Smooth muscle cell (in vitro differentiated cells): ENCODE data around the gene CDH26. TPM values are rescaled to one million over a fixed set of nuclear protein-coding genes. Genes with fewer than 3 reads are reported as not detected.

Experiments used
- DNase-seq: peaks from one replicate; lab custom pipeline; 2025; ENCODE audit not compliant: unreplicated experiment; lab: John Stamatoyannopoulos, UW
- H2AFZ ChIP-seq: fragments of 200-600 bp; sonication (generic); 2 replicates; pipeline ENCODE4 v1.6.0; 2016; ENCODE audit warnings: antibody characterized with exemption, low read depth, mild to moderate bottlenecking
- H3F3A ChIP-seq: fragments of 200-600 bp; sonication (generic); 2 replicates; pipeline ENCODE4 v1.6.0; 2017; ENCODE audit warnings: antibody characterized with exemption, low read depth
- H3K27ac ChIP-seq: fragments of 200-600 bp; sonication (generic); 2 replicates; pipeline ENCODE4 v1.5.1; 2016; ENCODE audit warnings: low read depth, mild to moderate bottlenecking
- H3K27me3 ChIP-seq: fragments of 200-600 bp; sonication (generic); 2 replicates; pipeline ENCODE4 v1.6.1; 2016; ENCODE audit warnings: low read depth, mild to moderate bottlenecking
- H3K36me3 ChIP-seq: fragments of 200-600 bp; sonication (generic); 2 replicates; pipeline ENCODE4 v1.5.1; 2016; ENCODE audit warnings: low read depth
- H3K4me1 ChIP-seq: fragments of 200-600 bp; sonication (generic); 2 replicates; pipeline ENCODE4 v1.5.1; 2016; ENCODE audit warnings: low read depth
- H3K4me2 ChIP-seq: fragments of 200-600 bp; sonication (generic); 2 replicates; pipeline ENCODE4 v1.6.0; 2016; ENCODE audit warnings: mild to moderate bottlenecking
- H3K4me3 ChIP-seq: fragments of 200-600 bp; sonication (generic); 2 replicates; pipeline ENCODE4 v1.5.1; 2016; ENCODE audit warnings: mild to moderate bottlenecking
- H3K79me2 ChIP-seq: fragments of 200-600 bp; sonication (generic); 2 replicates; pipeline ENCODE4 v1.6.0; 2016; ENCODE audit warnings: low read depth, mild to moderate bottlenecking
- H3K9ac ChIP-seq: fragments of 200-600 bp; sonication (generic); 2 replicates; pipeline ENCODE4 v1.6.0; 2016; ENCODE audit warnings: low read depth
- H3K9me3 ChIP-seq: fragments of 200-600 bp; sonication (generic); replicated peaks from 2 replicates; pipeline ENCODE4 v1.5.1; 2016; ENCODE audit warnings: low read depth
- H4K20me1 ChIP-seq: fragments of 200-600 bp; sonication (generic); 2 replicates; pipeline ENCODE4 v1.6.0; 2016; ENCODE audit warnings: low read depth
- CTCF ChIP-seq: fragments of 200-600 bp; sonication (generic); IDR thresholded peaks from 2 replicates; pipeline ENCODE4 v1.5.1; 2017; ENCODE audit warnings: borderline replicate concordance, mild to moderate bottlenecking, antibody characterized with exemption; ENCODE audit not compliant: insufficient read depth, poor library complexity, severe bottlenecking
- whole genome bisulfite sequencing: methylation state at CpG from one replicate; pipeline ENCODE4 v1.1.7; 2016; ENCODE audit warnings: low lambda C conversion rate; 5-methylcytosine and 5-hydroxymethylcytosine counted together
- polyA plus RNA-seq: library from polyadenylated mRNA; unstranded; fragments of >200 nt; fragmentation: Nextera tagmentation; extraction: Ambion mirVana; gene quantifications from 2 replicates; pipeline ENCODE4 v1.2.1, GENCODE V29; 2016
- total RNA-seq: library from RNA; depleted of rRNA; stranded (reverse); fragments of >200 nt; gene quantifications from 2 replicates; pipeline ENCODE4 v1.2.3, GENCODE V29; 2014

Gene CDH26
- total and polyA plus RNA-seq, 2 experiments from 2014 or later = 0.18 to 1.2 TPM

- Histone ChIP-seq H4K20me1 (no peaks in the 10 kb centered on the region), H3K27me3 (no peaks in the 10 kb centered on the region), H3F3A (no peaks in the 10 kb centered on the region), H3K27ac (no peak overlapping the region), H3K4me2 (no peak overlapping the region), H3K9me3 (no peaks in the 10 kb centered on the region), H3K36me3 (no peaks in the 10 kb centered on the region), H3K79me2 (no peaks in the 10 kb centered on the region), H3K9ac (no peak overlapping the region), H3K4me3 (no peak overlapping the region), H2AFZ (no peak overlapping the region), H3K4me1 (peaks cover 11% of the 10 kb centered on the region)
- DNase-seq = no peak
- TF ChIP-seq CTCF = no peak
- 77% methylated on average over 17 of the region's 17 CpGs for whole genome bisulfite sequencing
These were observed 53.6 kb downstream of the CDH26 start for GRCh38 chr20:60011512-60012507.

GRCh38 chr20:60013296-60014139 lies 55.3 kb downstream of the CDH26 start:
- H3K27ac ChIP-seq = peak overlapping the region; percentile 97
- H3F3A ChIP-seq = no peaks in the 10 kb centered on the region
- H3K36me3 ChIP-seq = no peaks in the 10 kb centered on the region
- H3K79me2 ChIP-seq = no peaks in the 10 kb centered on the region
- H3K27me3 ChIP-seq = no peaks in the 10 kb centered on the region
- H3K4me1 ChIP-seq = peaks cover 11% of the 10 kb centered on the region
- H3K9ac ChIP-seq = peak overlapping the region; percentile 62
- peak overlapping the region; percentile 79 for H3K4me2 ChIP-seq
- H4K20me1 ChIP-seq = no peaks in the 10 kb centered on the region
- H2AFZ ChIP-seq = peak overlapping the region; percentile 51
- 30% methylated on average over 3 of the region's 3 CpGs for WGBS
- H3K9me3 ChIP-seq = no peaks in the 10 kb centered on the region
- DNase-seq = no peak
- TF ChIP-seq CTCF = no peak
- no peak overlapping the region for H3K4me3 ChIP-seq

- Histone ChIP-seq H3K36me3 (no peaks in the 10 kb centered on the region), H2AFZ (no peak overlapping the region)
These were observed 58.2 kb downstream of the CDH26 start for GRCh38 chr20:60016406-60016805.

More at GRCh38 chr20:60016406-60016805, 58.2 kb downstream of the CDH26 start:
- Histone ChIP-seq H3K4me3 (no peak overlapping the region), H3K9me3 (no peaks in the 10 kb centered on the region), H3K27ac (no peak overlapping the region), H3K4me1 (peaks cover 11% of the 10 kb centered on the region), H3K9ac (no peak overlapping the region), H3K27me3 (no peaks in the 10 kb centered on the region), H4K20me1 (no peaks in the 10 kb centered on the region), H3K4me2 (no peak overlapping the region), H3K79me2 (no peaks in the 10 kb centered on the region), H3F3A (no peaks in the 10 kb centered on the region)
- TF ChIP-seq CTCF = no peak
- no peak for DNase-seq
